Osteocyte (in vitro differentiated cells): ENCODE measurements around the gene AP2A2. TPM values are rescaled to one million over a fixed set of nuclear protein-coding genes. Genes with fewer than 3 reads are reported as not detected.

Source experiments
- DNase-seq: peaks from one replicate; pipeline ENCODE4 v3.0.0; 2021; ENCODE audit warnings: mixed read lengths; ENCODE audit not compliant: unreplicated experiment; ENCODE audit errors: extremely low spot score
- H3K27ac Mint-ChIP-seq: one replicate; pipeline ENCODE4 v1.8.0; 2021; ENCODE audit warnings: mild to moderate bottlenecking, mixed read lengths; ENCODE audit not compliant: unreplicated experiment
- H3K27me3 Mint-ChIP-seq: one replicate; pipeline ENCODE4 v1.8.0; 2021; ENCODE audit warnings: mixed read lengths; ENCODE audit not compliant: unreplicated experiment
- H3K36me3 Mint-ChIP-seq: one replicate; pipeline ENCODE4 v1.8.0; 2021; ENCODE audit warnings: mixed read lengths; ENCODE audit not compliant: unreplicated experiment
- H3K4me1 Mint-ChIP-seq: one replicate; pipeline ENCODE4 v1.8.0; 2021; ENCODE audit warnings: mixed read lengths; ENCODE audit not compliant: unreplicated experiment
- H3K4me3 Mint-ChIP-seq: one replicate; pipeline ENCODE4 v1.8.0; 2021; ENCODE audit warnings: mild to moderate bottlenecking, moderate library complexity, mixed read lengths; ENCODE audit not compliant: unreplicated experiment
- H3K9me3 Mint-ChIP-seq: one replicate; pipeline ENCODE4 v1.8.0; 2021; ENCODE audit warnings: mixed read lengths; ENCODE audit not compliant: unreplicated experiment
- total RNA-seq: library from RNA; stranded (reverse); gene quantifications from 2 replicates; pipeline ENCODE4 v1.2.1, GENCODE V29; 2021
- TF ChIP-seq, protein P1 (sequence below): fragments of 200-600 bp; sonication (generic); IDR thresholded peaks from 2 replicates; pipeline ENCODE4 v1.5.0; 2021; ENCODE audit warnings: antibody characterized with exemption, mild to moderate bottlenecking, moderate library complexity

The AP2A2 gene
- total RNA-seq, 1 donor from 2014 or later = 102 TPM

DNA sequence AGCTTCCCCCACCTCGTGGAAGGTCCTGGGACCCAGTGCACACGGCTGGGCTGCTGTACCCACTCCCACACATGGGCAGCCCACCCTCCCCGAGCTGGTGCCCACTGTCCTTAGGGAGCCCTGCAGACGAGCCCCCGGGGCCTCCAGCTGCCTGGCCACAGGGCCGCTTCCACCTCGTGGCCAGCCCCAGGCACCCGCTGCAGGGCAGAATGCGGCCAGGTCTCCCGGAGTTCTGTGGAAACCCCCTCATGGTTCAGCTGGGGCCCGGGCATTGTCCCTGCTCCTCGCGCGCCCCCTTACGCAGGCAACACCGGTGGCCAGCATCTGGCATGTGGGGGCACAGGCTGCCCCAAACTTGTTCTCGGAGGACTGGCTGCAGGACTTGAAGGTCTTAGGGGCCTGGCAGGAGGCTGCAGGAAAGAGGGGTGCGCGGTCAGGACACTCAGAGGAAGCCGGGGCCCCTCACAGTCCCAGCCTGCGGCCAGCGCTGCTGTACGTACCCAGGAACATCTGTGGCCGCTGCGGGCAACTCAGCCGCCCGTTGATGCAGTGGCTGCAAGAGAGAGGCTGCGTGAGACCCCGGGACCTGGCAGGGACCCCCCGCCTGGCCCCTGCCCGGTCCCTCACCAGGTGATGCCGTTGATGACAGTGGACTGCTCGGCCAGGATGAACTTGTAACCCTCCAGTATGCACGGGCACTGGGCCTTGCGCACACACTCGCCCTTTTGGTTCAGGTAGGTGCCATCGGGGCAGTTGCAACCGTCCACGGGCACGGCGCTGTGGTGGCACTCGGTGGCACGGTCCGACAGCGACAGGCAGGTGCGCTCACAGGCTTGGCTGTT is 101.2 kb downstream of the AP2A2 start:
- H3K4me1 Mint-ChIP-seq = no peaks in the 10 kb centered on the region
- TF ChIP-seq, protein P1, sequence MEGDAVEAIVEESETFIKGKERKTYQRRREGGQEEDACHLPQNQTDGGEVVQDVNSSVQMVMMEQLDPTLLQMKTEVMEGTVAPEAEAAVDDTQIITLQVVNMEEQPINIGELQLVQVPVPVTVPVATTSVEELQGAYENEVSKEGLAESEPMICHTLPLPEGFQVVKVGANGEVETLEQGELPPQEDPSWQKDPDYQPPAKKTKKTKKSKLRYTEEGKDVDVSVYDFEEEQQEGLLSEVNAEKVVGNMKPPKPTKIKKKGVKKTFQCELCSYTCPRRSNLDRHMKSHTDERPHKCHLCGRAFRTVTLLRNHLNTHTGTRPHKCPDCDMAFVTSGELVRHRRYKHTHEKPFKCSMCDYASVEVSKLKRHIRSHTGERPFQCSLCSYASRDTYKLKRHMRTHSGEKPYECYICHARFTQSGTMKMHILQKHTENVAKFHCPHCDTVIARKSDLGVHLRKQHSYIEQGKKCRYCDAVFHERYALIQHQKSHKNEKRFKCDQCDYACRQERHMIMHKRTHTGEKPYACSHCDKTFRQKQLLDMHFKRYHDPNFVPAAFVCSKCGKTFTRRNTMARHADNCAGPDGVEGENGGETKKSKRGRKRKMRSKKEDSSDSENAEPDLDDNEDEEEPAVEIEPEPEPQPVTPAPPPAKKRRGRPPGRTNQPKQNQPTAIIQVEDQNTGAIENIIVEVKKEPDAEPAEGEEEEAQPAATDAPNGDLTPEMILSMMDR = no peak
- DNase-seq = no peak
- H3K4me3 Mint-ChIP-seq = no peak overlapping the region
- no peaks in the 10 kb centered on the region for H3K27me3 Mint-ChIP-seq
- no peaks in the 10 kb centered on the region for H3K36me3 Mint-ChIP-seq
- H3K9me3 Mint-ChIP-seq = no peaks in the 10 kb centered on the region
- H3K27ac Mint-ChIP-seq = no peak overlapping the region

DNA sequence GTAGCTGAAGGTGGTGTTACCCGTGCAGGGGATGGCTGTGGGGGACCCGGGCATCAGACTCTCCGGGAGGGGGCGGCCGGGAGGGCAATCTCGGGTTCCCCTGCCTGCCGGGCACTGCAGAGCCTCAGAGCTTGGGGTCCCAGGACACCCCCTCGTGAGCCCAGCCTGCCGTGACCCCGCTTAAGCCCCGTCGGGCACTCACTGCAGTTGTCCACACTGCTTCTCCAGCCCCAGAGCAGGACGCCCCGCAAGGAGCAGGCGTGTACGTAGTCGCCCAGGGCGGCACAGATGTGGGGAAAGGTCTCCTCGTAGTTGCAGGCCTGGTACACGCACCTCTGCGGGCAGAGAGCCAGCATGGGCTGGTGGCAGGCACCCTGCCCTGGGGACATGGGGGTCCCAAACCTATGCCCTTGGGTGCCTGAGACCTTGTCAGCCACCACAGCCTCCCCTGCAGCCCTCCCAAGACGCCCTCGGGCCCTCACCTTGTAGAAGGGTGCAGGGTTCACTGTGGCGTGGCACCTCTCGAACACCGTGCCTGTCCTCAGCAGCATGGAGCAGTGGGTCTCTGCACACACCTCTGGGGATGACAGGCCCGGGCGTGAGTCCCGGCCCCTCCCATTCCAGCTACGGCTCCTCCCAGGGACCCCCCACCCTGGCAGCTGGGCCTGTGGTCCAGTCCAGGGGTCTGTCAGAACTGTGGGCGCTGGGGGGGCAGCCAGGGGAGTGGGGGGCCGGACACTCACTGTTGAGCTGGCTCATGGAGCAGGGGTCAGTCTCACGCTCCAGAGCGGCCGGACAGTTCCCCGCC is 102.0 kb downstream of the AP2A2 start:
- TF ChIP-seq, protein P1 = no peak
- no peaks in the 10 kb centered on the region for H3K4me1 Mint-ChIP-seq
- no peak for DNase-seq
- H3K9me3 Mint-ChIP-seq = no peaks in the 10 kb centered on the region
- no peaks in the 10 kb centered on the region for H3K36me3 Mint-ChIP-seq
- H3K27me3 Mint-ChIP-seq = no peaks in the 10 kb centered on the region
- no peak overlapping the region for H3K27ac Mint-ChIP-seq
- H3K4me3 Mint-ChIP-seq = no peak overlapping the region

DNA sequence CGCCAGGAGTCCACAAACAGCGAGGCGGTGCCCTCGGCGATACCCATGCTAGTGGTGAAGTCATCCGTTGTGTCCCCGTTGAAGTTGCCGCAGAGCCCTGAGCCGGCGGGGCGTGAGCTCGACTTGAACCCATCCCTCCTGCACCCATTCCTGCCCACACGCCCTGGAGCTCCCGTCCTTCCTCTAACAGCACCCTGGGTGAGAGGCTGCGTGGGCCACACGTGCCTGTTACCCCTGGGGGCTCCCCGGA is 102.5 kb downstream of the AP2A2 start:
- TF ChIP-seq, protein P1 = no peak
- H3K4me1 Mint-ChIP-seq = no peaks in the 10 kb centered on the region
- H3K36me3 Mint-ChIP-seq = no peaks in the 10 kb centered on the region
- no peak overlapping the region for H3K4me3 Mint-ChIP-seq
- H3K27me3 Mint-ChIP-seq = no peaks in the 10 kb centered on the region
- no peak overlapping the region for H3K27ac Mint-ChIP-seq
- DNase-seq = no peak
- no peaks in the 10 kb centered on the region for H3K9me3 Mint-ChIP-seq

DNA sequence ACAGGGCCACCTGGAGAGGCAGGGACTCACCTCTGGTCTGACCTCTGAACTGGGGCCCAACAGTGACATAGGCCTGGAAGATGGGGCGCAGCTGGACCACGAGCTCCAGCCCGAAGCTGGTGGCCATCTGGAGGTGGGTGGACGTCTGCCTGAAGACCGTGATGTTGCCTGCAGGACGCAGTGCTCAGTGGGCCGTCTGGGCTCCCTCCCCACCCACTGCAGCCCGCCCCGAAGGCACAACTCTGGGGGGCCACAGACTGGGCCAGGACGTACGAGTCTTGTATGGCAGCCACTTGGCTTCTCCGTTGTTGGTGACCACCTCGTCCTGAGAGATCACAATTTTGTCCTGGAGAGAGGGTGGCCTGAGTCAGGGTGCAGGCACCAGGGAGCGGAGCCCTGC is 102.9 kb downstream of the AP2A2 start:
- H3K4me1 Mint-ChIP-seq = no peaks in the 10 kb centered on the region
- no peaks in the 10 kb centered on the region for H3K9me3 Mint-ChIP-seq
- TF ChIP-seq, protein P1 = no peak
- no peak for DNase-seq
- no peaks in the 10 kb centered on the region for H3K27me3 Mint-ChIP-seq
- H3K4me3 Mint-ChIP-seq = no peak overlapping the region
- no peaks in the 10 kb centered on the region for H3K36me3 Mint-ChIP-seq
- no peak overlapping the region for H3K27ac Mint-ChIP-seq

DNA sequence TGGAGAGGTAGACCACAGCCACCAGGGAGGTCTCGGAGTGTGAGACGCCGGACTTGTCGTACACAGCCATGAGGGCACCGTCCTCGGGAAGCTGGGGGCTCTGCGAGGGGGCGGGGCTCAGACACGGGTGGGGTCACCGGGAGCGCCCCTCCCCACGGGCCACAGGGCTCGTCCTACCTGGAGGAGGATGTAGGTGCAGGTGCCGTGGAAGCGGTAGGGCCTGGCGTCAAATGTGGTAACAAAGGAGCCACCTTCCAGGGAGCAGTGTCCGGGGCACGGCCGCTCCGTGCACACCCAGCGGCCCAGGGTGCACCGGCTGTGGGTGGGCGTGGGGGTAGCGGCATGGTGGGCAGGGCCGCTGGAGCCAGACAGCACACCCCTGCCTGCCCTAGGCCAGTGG is 103.4 kb downstream of the AP2A2 start:
- TF ChIP-seq, protein P1 = no peak
- no peak for DNase-seq
- Mint-ChIP-seq H3K27ac (no peak overlapping the region), H3K4me3 (no peak overlapping the region), H3K36me3 (no peaks in the 10 kb centered on the region), H3K9me3 (no peaks in the 10 kb centered on the region), H3K27me3 (no peaks in the 10 kb centered on the region), H3K4me1 (no peaks in the 10 kb centered on the region)
